ENCODE data around the gene CLDN24.

Gene CLDN24

GRCh38 chr4:183304538-183304937, 17.7 kb downstream of the CLDN24 start:
- no peak overlapping the region for H3K27ac ChIP-seq
- H3K4me3 ChIP-seq = no peak overlapping the region
- H3K36me3 ChIP-seq (ENCODE audit: insufficient read depth, low read length) = 0 out of 2 replicates have a peak, but pooled peaks cover 10% of the 10 kb centered on the region
- DNase-seq (ENCODE audit: low read depth, low spot score) = no peak
- H3K9me3 ChIP-seq (ENCODE audit: low read depth, low read length) = no peaks in the 10 kb centered on the region
- TF ChIP-seq EZH2 (IDR thresholded peaks at IDR 0.05) (no peak), FOXP2 (optimal IDR thresholded peaks at IDR 0.05; ENCODE audit: control extremely low read depth, extremely low read length, insufficient read depth) (no peak), POLR2AphosphoS5 (IDR thresholded peaks at IDR 0.05; ENCODE audit: borderline replicate concordance, low read depth, low read length) (no peak)
- H3K9ac ChIP-seq (ENCODE audit: insufficient read length) = no peak overlapping the region

DNA sequence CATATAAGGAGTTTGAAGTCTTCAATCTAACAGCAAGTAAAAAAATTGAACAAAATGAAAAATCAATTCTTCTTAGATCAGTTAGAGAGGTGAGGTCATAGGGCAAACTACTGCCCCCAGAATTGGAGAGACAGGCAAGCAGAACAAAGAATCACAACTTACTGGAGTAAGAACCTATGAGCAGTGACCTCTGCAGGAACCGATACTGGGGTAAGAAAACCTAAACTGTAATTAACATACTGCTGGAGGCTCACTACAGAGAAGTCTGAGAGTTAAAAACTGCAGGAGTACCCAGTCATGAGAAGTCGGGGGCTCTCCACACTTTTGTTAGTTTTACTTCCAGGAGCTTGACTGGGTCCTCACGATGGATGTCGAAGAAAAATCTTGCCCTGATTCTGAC, 18.2 kb downstream of the CLDN24 start:
- no peaks in the 10 kb centered on the region for H3K9me3 ChIP-seq (ENCODE audit: low read depth, low read length)
- no peak for DNase-seq (ENCODE audit: low read depth, low spot score)
- H3K9ac ChIP-seq (ENCODE audit: insufficient read length) = no peak overlapping the region
- no peak for TF ChIP-seq POLR2AphosphoS5 (IDR thresholded peaks at IDR 0.05; ENCODE audit: borderline replicate concordance, low read depth, low read length)
- TF ChIP-seq FOXP2 (optimal IDR thresholded peaks at IDR 0.05; ENCODE audit: control extremely low read depth, extremely low read length, insufficient read depth) = no peak
- no peak for TF ChIP-seq EZH2 (IDR thresholded peaks at IDR 0.05)
- no peak overlapping the region for H3K27ac ChIP-seq
- H3K36me3 ChIP-seq (ENCODE audit: insufficient read depth, low read length) = 0 out of 2 replicates have a peak, but pooled peaks cover 10% of the 10 kb centered on the region
- no peak overlapping the region for H3K4me3 ChIP-seq

GRCh38 chr4:183303301-183303700, 18.9 kb downstream of the CLDN24 start:
- H3K9me3 ChIP-seq (ENCODE audit: low read depth, low read length) = no peaks in the 10 kb centered on the region
- no peak overlapping the region for H3K9ac ChIP-seq (ENCODE audit: insufficient read length)
- no peak overlapping the region for H3K4me3 ChIP-seq
- 0 out of 2 replicates have a peak, but pooled peaks cover 10% of the 10 kb centered on the region for H3K36me3 ChIP-seq (ENCODE audit: insufficient read depth, low read length)
- DNase-seq (ENCODE audit: low read depth, low spot score) = no peak
- TF ChIP-seq FOXP2 (optimal IDR thresholded peaks at IDR 0.05; ENCODE audit: control extremely low read depth, extremely low read length, insufficient read depth) = no peak
- no peak for TF ChIP-seq EZH2 (IDR thresholded peaks at IDR 0.05)
- TF ChIP-seq POLR2AphosphoS5 (IDR thresholded peaks at IDR 0.05; ENCODE audit: borderline replicate concordance, low read depth, low read length) = no peak
- no peak overlapping the region for H3K27ac ChIP-seq

DNA sequence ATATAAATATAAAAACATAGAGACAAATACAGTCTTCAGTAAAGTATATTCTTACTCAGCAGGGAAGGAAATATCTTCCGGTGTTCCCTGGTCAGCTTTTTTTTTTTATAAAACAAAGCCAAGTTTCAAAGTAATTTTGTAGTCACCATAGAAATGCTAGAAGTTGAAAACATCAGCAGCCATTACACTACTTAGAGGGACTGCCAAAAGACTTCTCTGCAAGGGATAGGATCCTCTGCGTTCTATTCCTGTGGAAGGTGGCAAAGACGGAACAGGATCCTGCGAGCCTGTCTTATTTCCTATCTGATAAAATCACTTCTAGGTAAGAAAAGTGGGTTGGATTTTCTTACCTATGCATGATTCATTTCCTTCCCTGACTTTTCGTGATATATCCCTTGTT, 21.6 kb downstream of the CLDN24 start:
- no peaks in the 10 kb centered on the region for H3K9me3 ChIP-seq (ENCODE audit: low read depth, low read length)
- H3K27ac ChIP-seq = no peak overlapping the region
- no peak for DNase-seq (ENCODE audit: low read depth, low spot score)
- no peak overlapping the region for H3K4me3 ChIP-seq
- TF ChIP-seq FOXP2 (optimal IDR thresholded peaks at IDR 0.05; ENCODE audit: control extremely low read depth, extremely low read length, insufficient read depth) (no peak), POLR2AphosphoS5 (IDR thresholded peaks at IDR 0.05; ENCODE audit: borderline replicate concordance, low read depth, low read length) (no peak), EZH2 (IDR thresholded peaks at IDR 0.05) (no peak)
- no peak overlapping the region for H3K9ac ChIP-seq (ENCODE audit: insufficient read length)
- peaks cover 10% of the 10 kb centered on the region; the same call in 1 of the 2 replicates for H3K36me3 ChIP-seq (ENCODE audit: insufficient read depth, low read length)

DNA sequence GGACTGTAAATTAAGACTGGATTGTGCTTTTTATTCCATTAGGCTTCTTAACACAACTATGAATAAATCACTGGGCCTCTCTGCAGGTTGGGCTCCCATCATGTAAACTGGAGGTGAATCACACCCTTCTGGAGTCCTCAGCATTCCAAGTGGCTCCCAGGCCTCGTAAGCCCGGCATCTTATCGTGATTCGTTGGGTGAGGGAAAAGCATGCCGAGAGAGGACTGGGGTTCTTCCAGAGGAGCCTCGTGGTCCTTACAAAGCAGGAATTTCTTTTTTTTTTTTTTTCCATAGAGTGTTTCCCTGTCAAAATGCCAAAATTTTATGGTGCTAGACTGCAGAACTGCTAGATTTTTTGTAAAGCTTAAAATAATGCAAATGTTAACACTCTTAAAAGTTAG, 22.2 kb downstream of the CLDN24 start:
- Histone ChIP-seq H3K9ac (ENCODE audit: insufficient read length) (no peak overlapping the region), H3K36me3 (ENCODE audit: insufficient read depth, low read length) (peaks cover 10% of the 10 kb centered on the region; the same call in 1 of the 2 replicates), H3K27ac (no peak overlapping the region), H3K9me3 (ENCODE audit: low read depth, low read length) (no peaks in the 10 kb centered on the region), H3K4me3 (no peak overlapping the region)
- TF ChIP-seq FOXP2 (optimal IDR thresholded peaks at IDR 0.05; ENCODE audit: control extremely low read depth, extremely low read length, insufficient read depth) (no peak), EZH2 (IDR thresholded peaks at IDR 0.05) (no peak), POLR2AphosphoS5 (IDR thresholded peaks at IDR 0.05; ENCODE audit: borderline replicate concordance, low read depth, low read length) (no peak)
- DNase-seq (ENCODE audit: low read depth, low spot score) = no peak

DNA sequence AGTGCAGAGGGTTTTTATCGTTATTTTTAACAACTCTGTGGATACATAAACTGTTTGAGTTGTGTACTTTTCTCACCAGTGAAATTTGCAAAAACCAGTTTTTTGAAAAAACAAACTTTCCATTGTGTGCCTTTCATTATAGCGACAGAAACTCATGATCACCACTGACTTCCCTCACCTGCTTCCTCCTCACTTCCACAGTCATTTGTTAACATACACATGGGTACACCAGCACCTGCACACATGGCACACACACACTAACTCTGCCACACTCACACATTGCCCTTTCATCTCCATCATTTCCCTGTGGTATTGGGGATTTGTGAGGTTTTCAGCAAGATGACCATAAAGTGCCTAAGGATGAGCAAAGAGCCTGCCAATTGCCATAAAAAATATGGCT, 22.8 kb downstream of the CLDN24 start:
- Histone ChIP-seq H3K9ac (ENCODE audit: insufficient read length) (no peak overlapping the region), H3K9me3 (ENCODE audit: low read depth, low read length) (no peaks in the 10 kb centered on the region), H3K4me3 (no peak overlapping the region), H3K36me3 (ENCODE audit: insufficient read depth, low read length) (peaks cover 5% of the 10 kb centered on the region; the same call in 1 of the 2 replicates), H3K27ac (no peak overlapping the region)
- no peak for TF ChIP-seq POLR2AphosphoS5 (IDR thresholded peaks at IDR 0.05; ENCODE audit: borderline replicate concordance, low read depth, low read length)
- no peak for TF ChIP-seq FOXP2 (optimal IDR thresholded peaks at IDR 0.05; ENCODE audit: control extremely low read depth, extremely low read length, insufficient read depth)
- TF ChIP-seq EZH2 (IDR thresholded peaks at IDR 0.05) = no peak
- no peak for DNase-seq (ENCODE audit: low read depth, low spot score)

DNA sequence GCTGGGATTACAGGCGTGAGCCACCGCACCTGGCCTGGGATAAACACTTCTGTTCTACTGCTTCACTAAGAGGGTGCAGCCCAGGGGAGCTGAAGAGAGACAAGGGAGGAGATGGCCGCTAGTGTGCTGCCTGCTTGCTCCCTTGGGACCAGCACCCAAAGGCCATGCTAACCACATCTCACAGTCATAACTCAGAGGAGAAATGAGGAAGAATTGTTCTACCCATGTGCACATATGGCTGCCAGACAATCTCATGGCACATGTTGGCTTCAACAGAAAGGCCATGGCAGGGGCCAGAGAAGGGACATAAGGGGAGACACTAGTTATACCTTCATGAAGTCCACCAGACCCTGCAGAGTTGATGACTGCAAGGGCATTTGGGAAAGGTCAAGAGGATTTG, 24.6 kb downstream of the CLDN24 start:
- Histone ChIP-seq H3K36me3 (ENCODE audit: insufficient read depth, low read length) (no peaks in the 10 kb centered on the region; the same call in 1 of the 2 replicates), H3K9ac (ENCODE audit: insufficient read length) (no peak overlapping the region), H3K4me3 (no peak overlapping the region), H3K27ac (no peak overlapping the region), H3K9me3 (ENCODE audit: low read depth, low read length) (no peaks in the 10 kb centered on the region)
- no peak for DNase-seq (ENCODE audit: low read depth, low spot score)
- no peak for TF ChIP-seq EZH2 (IDR thresholded peaks at IDR 0.05)
- no peak for TF ChIP-seq POLR2AphosphoS5 (IDR thresholded peaks at IDR 0.05; ENCODE audit: borderline replicate concordance, low read depth, low read length)
- no peak for TF ChIP-seq FOXP2 (optimal IDR thresholded peaks at IDR 0.05; ENCODE audit: control extremely low read depth, extremely low read length, insufficient read depth)

GRCh38 chr4:183295711-183296110, 26.5 kb downstream of the CLDN24 start:
- TF ChIP-seq EZH2 (IDR thresholded peaks at IDR 0.05) (no peak), FOXP2 (optimal IDR thresholded peaks at IDR 0.05; ENCODE audit: control extremely low read depth, extremely low read length, insufficient read depth) (no peak)
- DNase-seq (ENCODE audit: low read depth, low spot score) = no peak
- H3K9ac ChIP-seq (ENCODE audit: insufficient read length) = no peak overlapping the region
- H3K9me3 ChIP-seq (ENCODE audit: low read depth, low read length) = no peaks in the 10 kb centered on the region
- no peaks in the 10 kb centered on the region; the same call in 1 of the 2 replicates for H3K36me3 ChIP-seq (ENCODE audit: insufficient read depth, low read length)
- no peak overlapping the region for H3K4me3 ChIP-seq
- H3K27ac ChIP-seq = no peak overlapping the region

DNA sequence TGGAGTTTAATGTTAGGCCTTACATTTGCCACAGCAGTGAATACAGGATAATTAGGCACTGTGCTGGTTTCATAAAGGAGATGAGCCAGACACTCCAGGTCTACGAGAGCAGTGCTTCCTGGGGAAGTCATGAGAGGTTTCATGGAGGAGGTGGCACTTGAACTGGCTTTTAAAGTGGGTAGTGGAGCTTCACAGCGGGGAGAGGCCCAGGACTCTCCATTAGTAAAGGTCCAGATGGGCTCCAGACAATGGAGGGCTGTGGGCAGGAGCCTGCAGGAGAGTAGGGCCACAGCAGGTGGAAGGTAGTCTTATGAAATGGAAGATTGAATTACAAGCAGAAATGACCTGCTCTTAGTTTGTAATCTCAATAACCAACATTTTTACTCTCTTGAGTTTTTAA, 31.2 kb downstream of the CLDN24 start:
- Histone ChIP-seq H3K9me3 (ENCODE audit: low read depth, low read length) (no peaks in the 10 kb centered on the region), H3K36me3 (ENCODE audit: insufficient read depth, low read length) (peaks cover 29% of the 10 kb centered on the region), H3K27ac (no peak overlapping the region), H3K4me3 (no peak overlapping the region), H3K9ac (ENCODE audit: insufficient read length) (no peak overlapping the region)
- TF ChIP-seq POLR2AphosphoS5 (IDR thresholded peaks at IDR 0.05; ENCODE audit: borderline replicate concordance, low read depth, low read length) (no peak), FOXP2 (optimal IDR thresholded peaks at IDR 0.05; ENCODE audit: control extremely low read depth, extremely low read length, insufficient read depth) (no peak), EZH2 (IDR thresholded peaks at IDR 0.05) (no peak)
- no peak for DNase-seq (ENCODE audit: low read depth, low spot score)

Data from SK-N-MC (cell line).